Ishikawa (cell line): ENCODE data around the gene TMEM178B.

Experiments used
- CEBPB ChIP-seq: IDR thresholded peaks from 2 replicates; pipeline ENCODE4 v1.6.1; 2012
- CREB1 ChIP-seq: IDR thresholded peaks from 2 replicates; pipeline ENCODE4 v1.6.1; 2012; ENCODE audit warnings: low read depth
- EGR1 ChIP-seq: IDR thresholded peaks from 2 replicates; pipeline ENCODE4 v1.6.1; 2012
- EP300 ChIP-seq: IDR thresholded peaks from 2 replicates; pipeline ENCODE4 v1.6.1; 2012; ENCODE audit warnings: borderline replicate concordance
- FOXM1 ChIP-seq: IDR thresholded peaks from 2 replicates; pipeline ENCODE4 v1.6.1; 2012; ENCODE audit warnings: low read depth, borderline replicate concordance
- NFIC ChIP-seq: IDR thresholded peaks from 2 replicates; pipeline ENCODE4 v1.6.1; 2012
- RAD21 ChIP-seq: IDR thresholded peaks from 2 replicates; pipeline ENCODE4 v1.6.1; 2012; ENCODE audit warnings: low read depth
- REST ChIP-seq: IDR thresholded peaks from 2 replicates; pipeline ENCODE4 v1.6.1; 2012; ENCODE audit warnings: low read depth, mild to moderate bottlenecking
- TAF1 ChIP-seq: IDR thresholded peaks from 2 replicates; pipeline ENCODE4 v1.6.1; 2012; ENCODE audit warnings: low read depth, mild to moderate bottlenecking
- TEAD4 ChIP-seq: IDR thresholded peaks from 2 replicates; pipeline ENCODE4 v1.6.1; 2012
- YY1 ChIP-seq: IDR thresholded peaks from 2 replicates; pipeline ENCODE4 v1.6.1; 2012; ENCODE audit warnings: low read depth

- no peak for TF ChIP-seq CEBPB
- no peak for TF ChIP-seq TAF1
- TF ChIP-seq CREB1 = no peak
- no peak for TF ChIP-seq TEAD4
- no peak for TF ChIP-seq EP300
- no peak for TF ChIP-seq RAD21
- no peak for TF ChIP-seq EGR1
- no peak for TF ChIP-seq NFIC
- TF ChIP-seq REST = no peak
- TF ChIP-seq FOXM1 = no peak
- TF ChIP-seq YY1 = no peak
Observed at GRCh38 chr7:141114029-141114664, 40.3 kb downstream of the TMEM178B start.
